KMS-11 (cell line): Measurements from ENCODE around the gene BCL6B.

Experiments
- H2AFZ ChIP-seq: fragments of 200-600 bp; sonication (generic); 2 replicates; pipeline ENCODE4 v1.6.1; 2016; ENCODE audit warnings: antibody characterized with exemption, mixed run types, low read depth
- H3K27ac ChIP-seq: fragments of 200-600 bp; sonication (generic); 2 replicates; pipeline ENCODE4 v1.6.1; 2016; ENCODE audit warnings: mild to moderate bottlenecking, mixed run types
- H3K27me3 ChIP-seq: fragments of 200-600 bp; sonication (generic); 2 replicates; pipeline ENCODE4 v1.6.1; 2017; ENCODE audit warnings: mild to moderate bottlenecking, low read depth, mixed run types, moderate library complexity; ENCODE audit not compliant: insufficient read depth
- H3K36me3 ChIP-seq: fragments of 200-600 bp; sonication (generic); 2 replicates; pipeline ENCODE4 v1.6.1; 2017; ENCODE audit warnings: mild to moderate bottlenecking, mixed run types; ENCODE audit not compliant: insufficient read depth
- H3K4me1 ChIP-seq: fragments of 200-600 bp; sonication (generic); 2 replicates; pipeline ENCODE4 v1.6.1; 2016; ENCODE audit warnings: mild to moderate bottlenecking, low read depth, mixed run types; ENCODE audit not compliant: poor library complexity, severe bottlenecking
- H3K4me2 ChIP-seq: fragments of 200-600 bp; sonication (generic); 2 replicates; pipeline ENCODE4 v1.7.0; 2016; ENCODE audit warnings: mild to moderate bottlenecking, mixed run types
- H3K4me3 ChIP-seq: fragments of 200-600 bp; sonication (generic); IDR thresholded peaks from 2 replicates; pipeline ENCODE4 v1.6.1; 2017; ENCODE audit warnings: low read depth, low read length, mixed read lengths; ENCODE audit not compliant: insufficient read depth
- H3K79me2 ChIP-seq: fragments of 200-600 bp; sonication (generic); 2 replicates; pipeline ENCODE4 v1.6.1; 2016; ENCODE audit warnings: low read depth, mixed run types; ENCODE audit not compliant: insufficient read depth
- H3K9ac ChIP-seq: fragments of 200-600 bp; sonication (generic); 2 replicates; pipeline ENCODE4 v1.6.1; 2016; ENCODE audit warnings: mild to moderate bottlenecking, mixed run types
- H4K20me1 ChIP-seq: fragments of 200-600 bp; sonication (generic); 2 replicates; pipeline ENCODE4 v1.6.1; 2016; ENCODE audit warnings: mild to moderate bottlenecking, mixed run types; ENCODE audit not compliant: insufficient read depth
- TF ChIP-seq, protein P1 (sequence below): fragments of 200-600 bp; sonication (generic); conservative IDR thresholded peaks from 2 replicates; pipeline ENCODE4 v1.6.1; 2017; ENCODE audit warnings: low read depth, mild to moderate bottlenecking, antibody characterized with exemption, low read length, moderate library complexity, mixed read lengths

Gene BCL6B

DNA sequence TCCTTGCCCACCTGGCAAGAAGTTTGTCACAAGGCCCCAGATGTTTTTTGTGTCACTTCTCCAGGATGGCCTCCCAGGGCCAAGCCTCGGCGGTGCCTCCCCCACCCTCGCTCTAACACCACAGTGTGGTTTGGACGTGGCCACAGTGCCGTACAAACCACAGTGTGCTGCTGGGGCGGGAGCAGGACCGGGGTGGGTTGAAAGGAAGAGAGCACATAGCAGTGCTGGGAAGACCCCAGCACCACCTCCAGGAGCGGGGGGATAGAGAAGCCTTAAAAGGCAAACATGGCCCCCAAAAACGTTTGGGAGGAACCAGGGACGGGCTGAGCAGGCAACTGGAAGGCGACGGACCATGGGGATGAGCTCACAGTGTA lies 5.0 kb upstream of the BCL6B start:
- no peaks in the 10 kb centered on the region for H4K20me1 ChIP-seq
- H3K4me2 ChIP-seq = 0 out of 2 replicates have a peak overlapping the region, but pooled peaks have one; percentile 17
- no peaks in the 10 kb centered on the region for H3K27me3 ChIP-seq
- H3K4me1 ChIP-seq = peaks cover 41% of the 10 kb centered on the region
- H2AFZ ChIP-seq = no peak overlapping the region
- no peaks in the 10 kb centered on the region for H3K36me3 ChIP-seq
- H3K27ac ChIP-seq = peak overlapping the region; percentile 96
- H3K79me2 ChIP-seq = peaks cover 2% of the 10 kb centered on the region; the same call in 1 of the 2 replicates
- no peak overlapping the region; the same call in 1 of the 2 replicates for H3K9ac ChIP-seq
- TF ChIP-seq, protein P1, sequence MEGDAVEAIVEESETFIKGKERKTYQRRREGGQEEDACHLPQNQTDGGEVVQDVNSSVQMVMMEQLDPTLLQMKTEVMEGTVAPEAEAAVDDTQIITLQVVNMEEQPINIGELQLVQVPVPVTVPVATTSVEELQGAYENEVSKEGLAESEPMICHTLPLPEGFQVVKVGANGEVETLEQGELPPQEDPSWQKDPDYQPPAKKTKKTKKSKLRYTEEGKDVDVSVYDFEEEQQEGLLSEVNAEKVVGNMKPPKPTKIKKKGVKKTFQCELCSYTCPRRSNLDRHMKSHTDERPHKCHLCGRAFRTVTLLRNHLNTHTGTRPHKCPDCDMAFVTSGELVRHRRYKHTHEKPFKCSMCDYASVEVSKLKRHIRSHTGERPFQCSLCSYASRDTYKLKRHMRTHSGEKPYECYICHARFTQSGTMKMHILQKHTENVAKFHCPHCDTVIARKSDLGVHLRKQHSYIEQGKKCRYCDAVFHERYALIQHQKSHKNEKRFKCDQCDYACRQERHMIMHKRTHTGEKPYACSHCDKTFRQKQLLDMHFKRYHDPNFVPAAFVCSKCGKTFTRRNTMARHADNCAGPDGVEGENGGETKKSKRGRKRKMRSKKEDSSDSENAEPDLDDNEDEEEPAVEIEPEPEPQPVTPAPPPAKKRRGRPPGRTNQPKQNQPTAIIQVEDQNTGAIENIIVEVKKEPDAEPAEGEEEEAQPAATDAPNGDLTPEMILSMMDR = no peak
- no peak overlapping the region for H3K4me3 ChIP-seq

DNA sequence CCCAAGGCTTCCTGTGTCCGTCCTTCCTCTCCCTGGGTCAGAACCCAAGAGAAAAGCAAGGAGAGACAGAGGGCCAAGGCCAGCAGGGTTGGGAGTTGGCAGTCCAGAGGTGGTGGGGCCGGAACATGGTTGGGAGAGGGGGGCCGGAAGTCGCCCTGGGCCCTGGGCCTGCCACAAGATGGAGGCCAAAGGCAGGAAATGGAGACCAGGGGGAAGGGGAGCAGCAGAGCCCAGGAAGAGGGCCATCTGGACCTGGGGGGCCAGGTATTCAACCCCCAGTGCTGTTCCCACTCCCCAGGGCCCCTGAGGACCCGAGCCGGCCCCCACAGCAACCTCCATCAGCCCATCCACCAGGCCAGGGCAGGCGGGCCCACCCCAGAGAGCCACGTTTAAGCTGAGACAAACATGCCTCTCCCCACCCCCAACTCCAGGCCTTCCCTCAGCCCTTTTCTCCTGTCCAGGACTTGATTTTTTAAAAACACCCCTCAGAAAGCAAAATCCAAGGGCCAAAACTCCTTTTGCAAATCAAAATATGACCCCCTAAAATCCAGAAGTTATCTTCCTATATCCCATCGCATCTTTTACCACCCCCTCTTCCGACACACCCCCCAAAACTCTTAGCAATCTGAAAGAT lies 4.4 kb upstream of the BCL6B start:
- H3K27ac ChIP-seq = peak overlapping the region; percentile 96
- H3K4me3 ChIP-seq = no peak overlapping the region
- no peak overlapping the region; the same call in 1 of the 2 replicates for H3K9ac ChIP-seq
- H4K20me1 ChIP-seq = no peaks in the 10 kb centered on the region
- H2AFZ ChIP-seq = no peak overlapping the region
- TF ChIP-seq, protein P1 = no peak
- H3K4me2 ChIP-seq = no peak overlapping the region
- H3K27me3 ChIP-seq = no peaks in the 10 kb centered on the region
- no peaks in the 10 kb centered on the region for H3K79me2 ChIP-seq
- peaks cover 41% of the 10 kb centered on the region for H3K4me1 ChIP-seq
- H3K36me3 ChIP-seq = no peaks in the 10 kb centered on the region

DNA sequence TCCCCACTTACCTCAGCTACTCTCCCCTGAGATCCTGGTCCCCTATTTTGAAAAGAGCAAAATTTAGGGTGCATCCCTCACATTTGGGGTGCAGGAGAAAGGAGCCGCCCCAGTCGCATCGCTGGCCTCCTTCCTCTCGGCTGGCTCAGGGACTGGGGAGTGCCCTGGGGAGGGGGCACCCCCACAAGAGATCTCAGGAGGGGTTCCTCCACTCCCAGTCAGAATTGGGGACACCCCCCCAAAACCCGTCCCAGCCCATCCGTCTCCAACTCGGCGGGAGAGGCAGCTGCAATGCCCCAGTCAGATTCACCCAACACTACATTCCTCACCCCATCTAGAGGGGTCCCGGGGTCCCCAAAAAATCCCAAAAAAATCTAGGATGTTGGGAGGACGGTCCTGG lies 3.5 kb upstream of the BCL6B start:
- no peak overlapping the region for H2AFZ ChIP-seq
- H3K4me3 ChIP-seq = no peak overlapping the region
- no peaks in the 10 kb centered on the region for H4K20me1 ChIP-seq
- H3K79me2 ChIP-seq = no peaks in the 10 kb centered on the region
- H3K36me3 ChIP-seq = no peaks in the 10 kb centered on the region
- H3K27me3 ChIP-seq = no peaks in the 10 kb centered on the region
- TF ChIP-seq, protein P1 = no peak
- peaks cover 41% of the 10 kb centered on the region for H3K4me1 ChIP-seq
- H3K4me2 ChIP-seq = no peak overlapping the region
- no peak overlapping the region for H3K27ac ChIP-seq
- no peak overlapping the region for H3K9ac ChIP-seq

DNA sequence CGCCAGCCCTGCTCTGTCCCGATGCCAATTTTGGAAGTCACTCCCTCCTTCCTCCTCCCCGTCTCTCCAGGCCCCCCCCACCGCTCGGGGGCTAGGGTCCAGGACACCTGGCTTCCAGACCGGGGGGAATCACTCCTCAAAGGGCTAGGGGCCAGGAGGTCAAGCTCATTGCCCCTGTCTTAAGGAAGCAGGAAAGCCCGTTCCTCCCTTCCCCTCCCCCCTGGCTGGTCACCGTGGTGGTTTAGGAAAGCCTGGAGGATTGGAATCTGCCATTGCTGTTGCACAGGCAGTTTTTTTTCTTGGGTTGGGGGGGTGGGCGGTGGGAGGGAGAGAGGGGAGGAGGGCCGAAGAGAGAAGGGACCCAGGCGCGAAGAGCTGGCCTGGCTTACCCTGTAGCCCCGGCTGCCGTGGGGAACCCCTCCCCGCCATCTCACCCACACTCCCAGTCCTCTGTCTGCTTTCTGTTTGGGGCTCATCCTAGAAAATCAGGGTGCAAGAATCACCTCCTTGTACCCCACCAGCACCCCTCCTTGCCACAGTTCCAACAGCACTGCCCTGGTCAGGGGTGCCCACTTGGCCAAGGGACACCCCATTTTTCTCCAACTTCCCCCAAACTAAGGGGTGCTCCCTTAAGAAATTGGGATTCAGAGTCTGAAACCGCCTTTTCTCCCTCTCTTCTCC lies 2.9 kb upstream of the BCL6B start:
- Histone ChIP-seq H3K79me2 (no peaks in the 10 kb centered on the region), H3K27me3 (no peaks in the 10 kb centered on the region), H3K4me1 (peaks cover 41% of the 10 kb centered on the region), H3K4me3 (no peak overlapping the region), H3K9ac (no peak overlapping the region), H4K20me1 (no peaks in the 10 kb centered on the region), H3K27ac (no peak overlapping the region), H3K36me3 (no peaks in the 10 kb centered on the region), H2AFZ (no peak overlapping the region), H3K4me2 (no peak overlapping the region)
- TF ChIP-seq, protein P1 = no peak
